NCI-H1930 (cell line): ENCODE measurements around the gene CCDC57.

ENCODE experiments used
- DNase-seq, 2 experiments: peaks; one replicate each; lab custom pipeline; 2025; lab: John Stamatoyannopoulos, UW

The CCDC57 gene

GRCh38 chr17:82106688-82107305 is 105.8 kb downstream of the CCDC57 start:
- no peak for DNase-seq

GRCh38 chr17:82105882-82106687 is 106.6 kb downstream of the CCDC57 start:
- DNase-seq = no peak

- DNase-seq = no peak
Observed at GRCh38 chr17:82105417-82105881, 107.2 kb downstream of the CCDC57 start.

- DNase-seq = no peak
Observed at GRCh38 chr17:82104797-82105416, 107.7 kb downstream of the CCDC57 start.

- no peak for DNase-seq
Observed at GRCh38 chr17:82103553-82104451, 108.8 kb downstream of the CCDC57 start.

- no peak for DNase-seq
Observed at GRCh38 chr17:82101767-82102679, 110.6 kb downstream of the CCDC57 start.

GRCh38 chr17:82101301-82101715 is 111.3 kb downstream of the CCDC57 start:
- no peak for DNase-seq

- DNase-seq = no peak
Observed at GRCh38 chr17:82100502-82101298, 111.9 kb downstream of the CCDC57 start.

- no peak for DNase-seq
Observed at GRCh38 chr17:82098939-82099763, 113.5 kb downstream of the CCDC57 start.

GRCh38 chr17:82098169-82098938 is 114.3 kb downstream of the CCDC57 start, which contains the start of gene FASN:
FASN (minus strand) TSS chr17:82098236; CDS start chr17:82096445, 1,791 bp downstream.
- DNase-seq = peak; percentile 95 to 99

- DNase-seq = no peak
Observed at GRCh38 chr17:82097919-82098168, 114.8 kb downstream of the CCDC57 start.

- no peak for DNase-seq
Observed at GRCh38 chr17:82097184-82097918, 115.3 kb downstream of the CCDC57 start.

- DNase-seq = no peak
Observed at GRCh38 chr17:82096709-82097183, 115.9 kb downstream of the CCDC57 start.

GRCh38 chr17:82095777-82096708 is 116.6 kb downstream of the CCDC57 start:
- no peak for DNase-seq

- no peak for DNase-seq
Observed at GRCh38 chr17:82094931-82095776, 117.5 kb downstream of the CCDC57 start.
